ENCODE data around the gene PRUNE2.

DNA sequence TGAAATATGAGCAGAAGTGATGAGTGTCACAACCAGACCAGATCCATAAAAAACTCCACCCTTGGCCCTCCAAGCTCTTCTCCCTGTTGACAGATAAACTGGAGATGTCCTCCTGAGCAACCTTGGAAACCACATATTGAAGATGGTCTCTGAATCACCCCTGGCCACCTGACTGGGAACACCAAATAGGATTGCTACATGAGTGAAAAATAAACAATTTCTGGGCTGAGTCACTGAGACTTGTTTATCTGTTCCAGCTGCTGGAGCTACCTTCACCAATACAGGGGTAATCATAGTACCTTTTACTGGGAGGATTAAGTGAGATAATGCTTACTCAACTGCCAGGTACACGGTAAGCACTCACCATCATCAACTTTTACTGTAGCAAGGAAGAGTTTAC is 88.4 kb downstream of the PRUNE2 start:
- no peak for TF ChIP-seq POLR2A (IDR thresholded peaks at IDR 0.05; ENCODE audit: borderline replicate concordance, extremely low read depth, insufficient read depth, insufficient read length)
- TF ChIP-seq TCF7L2 (IDR thresholded peaks at IDR 0.05; ENCODE audit: borderline replicate concordance, extremely low read depth, insufficient read depth, insufficient read length) = no peak
- TF ChIP-seq, protein P1, sequence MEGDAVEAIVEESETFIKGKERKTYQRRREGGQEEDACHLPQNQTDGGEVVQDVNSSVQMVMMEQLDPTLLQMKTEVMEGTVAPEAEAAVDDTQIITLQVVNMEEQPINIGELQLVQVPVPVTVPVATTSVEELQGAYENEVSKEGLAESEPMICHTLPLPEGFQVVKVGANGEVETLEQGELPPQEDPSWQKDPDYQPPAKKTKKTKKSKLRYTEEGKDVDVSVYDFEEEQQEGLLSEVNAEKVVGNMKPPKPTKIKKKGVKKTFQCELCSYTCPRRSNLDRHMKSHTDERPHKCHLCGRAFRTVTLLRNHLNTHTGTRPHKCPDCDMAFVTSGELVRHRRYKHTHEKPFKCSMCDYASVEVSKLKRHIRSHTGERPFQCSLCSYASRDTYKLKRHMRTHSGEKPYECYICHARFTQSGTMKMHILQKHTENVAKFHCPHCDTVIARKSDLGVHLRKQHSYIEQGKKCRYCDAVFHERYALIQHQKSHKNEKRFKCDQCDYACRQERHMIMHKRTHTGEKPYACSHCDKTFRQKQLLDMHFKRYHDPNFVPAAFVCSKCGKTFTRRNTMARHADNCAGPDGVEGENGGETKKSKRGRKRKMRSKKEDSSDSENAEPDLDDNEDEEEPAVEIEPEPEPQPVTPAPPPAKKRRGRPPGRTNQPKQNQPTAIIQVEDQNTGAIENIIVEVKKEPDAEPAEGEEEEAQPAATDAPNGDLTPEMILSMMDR (IDR thresholded peaks at IDR 0.05 in 2 of 3, conservative IDR thresholded peaks at IDR 0.05 in 1 of 3; ENCODE audit: borderline replicate concordance in 1 of 3, insufficient read depth in 1 of 3, low read depth in 2 of 3, low read length in 2 of 3) = no peak

Measured in HCT116 (cell line).